A673 (cell line): ENCODE results near the gene ENPP1.

Source experiments
- CTCF ChIP-seq: fragments of 300-800, 200-600 bp; sonication (generic); conservative IDR thresholded peaks from 2 replicates; pipeline ENCODE4 v1.5.1; 2017; ENCODE audit warnings: low read depth, mild to moderate bottlenecking, antibody characterized with exemption, low read length, moderate library complexity, mixed read lengths
- EZH2 ChIP-seq: fragments of 200-600 bp; sonication (generic); IDR thresholded peaks from 2 replicates; pipeline ENCODE4 v1.6.1; 2017; ENCODE audit warnings: borderline replicate concordance, low read depth, mild to moderate bottlenecking, mixed read lengths, antibody characterized with exemption, low read length; ENCODE audit not compliant: poor library complexity, severe bottlenecking

DNA sequence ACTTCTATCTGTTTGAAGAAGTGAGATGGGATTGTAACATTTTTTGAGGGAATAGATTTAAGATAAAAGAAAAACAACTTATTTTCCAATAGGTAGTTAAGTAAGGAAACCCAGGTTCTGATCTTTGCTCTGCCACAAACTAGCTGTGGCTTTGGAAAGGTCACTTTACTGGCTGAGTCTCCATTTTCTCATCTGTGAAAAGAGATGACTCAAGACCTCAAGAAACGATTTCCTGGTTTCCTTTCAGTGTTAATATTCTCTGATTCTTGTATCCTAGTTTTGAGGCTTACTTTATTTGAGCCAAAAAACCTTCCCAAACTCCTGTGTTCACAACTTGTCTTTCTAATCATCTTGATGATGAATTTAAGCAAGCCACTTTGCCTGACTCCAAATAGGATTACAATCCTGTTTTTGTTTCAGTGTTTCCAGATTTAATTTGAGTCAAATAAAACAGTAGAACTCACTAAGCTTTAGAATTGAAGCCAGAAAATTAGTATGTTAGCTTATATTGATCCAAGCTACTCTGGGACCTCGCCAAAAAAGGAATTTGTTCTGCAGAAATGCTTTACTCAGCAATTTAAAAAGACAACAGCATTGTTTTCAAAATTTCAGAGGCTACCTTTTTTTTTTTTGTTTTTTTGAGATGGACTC lies 51.1 kb downstream of the ENPP1 start:
- TF ChIP-seq CTCF (no peak), EZH2 (no peak)
